ENCODE measurements around the gene OTOGL.

The OTOGL gene

DNA sequence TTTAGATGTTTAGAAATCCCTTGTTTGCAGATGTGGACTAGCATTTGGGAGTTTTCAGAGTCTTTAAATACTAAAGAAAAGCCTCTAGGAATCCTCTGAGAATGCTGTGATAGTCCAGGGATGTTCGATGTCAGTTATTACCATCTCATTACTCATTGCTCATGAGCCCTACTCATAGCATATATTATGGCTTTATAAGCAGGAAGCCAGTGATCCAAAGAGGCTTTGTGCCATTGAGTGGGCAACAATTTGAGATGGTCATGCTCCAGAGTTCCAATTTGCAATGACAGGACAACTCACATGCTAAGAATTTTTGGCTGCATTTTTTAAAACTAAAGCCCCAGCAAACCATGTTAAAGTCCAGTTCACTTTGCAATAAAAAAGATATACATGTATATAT, 163.0 kb downstream of the OTOGL start:
- Histone ChIP-seq H3K27ac (ENCODE audit: low read length) (no peak overlapping the region), H3K9me3 (replicated peaks; ENCODE audit: insufficient read depth, low read length) (no peaks in the 10 kb centered on the region), H3K4me1 (ENCODE audit: low read length) (no peaks in the 10 kb centered on the region), H3K36me3 (replicated peaks; ENCODE audit: insufficient read depth, low read length) (no peaks in the 10 kb centered on the region), H3F3A (ENCODE audit: insufficient read depth, low read length) (no peaks in the 10 kb centered on the region), H3K4me2 (ENCODE audit: low read depth, low read length) (no peak overlapping the region), H3K4me3 (ENCODE audit: low read length) (no peak overlapping the region), H3K9me2 (replicated peaks; ENCODE audit: insufficient read depth, low read length) (no peaks in the 10 kb centered on the region), H4K20me1 (ENCODE audit: insufficient read depth, low read length) (no peaks in the 10 kb centered on the region), H3K27me3 (replicated peaks; ENCODE audit: insufficient read depth, low read length) (no peaks in the 10 kb centered on the region), H3K79me2 (ENCODE audit: low read length) (no peaks in the 10 kb centered on the region), H2AFZ (ENCODE audit: low read length) (no peak overlapping the region), H3K9ac (ENCODE audit: low read length) (no peak overlapping the region)
- TF ChIP-seq CTCF (IDR thresholded peaks at IDR 0.05; ENCODE audit: low read length), result no peak
- TF ChIP-seq EZH2 (optimal IDR thresholded peaks at IDR 0.05; ENCODE audit: low read depth, low read length), result no peak
- no peak for DNase-seq

- Histone ChIP-seq H3K79me2 (ENCODE audit: low read length) (no peaks in the 10 kb centered on the region), H3K9ac (ENCODE audit: low read length) (no peak overlapping the region), H3K4me2 (ENCODE audit: low read depth, low read length) (no peak overlapping the region), H3K9me3 (replicated peaks; ENCODE audit: insufficient read depth, low read length) (no peaks in the 10 kb centered on the region), H3K36me3 (replicated peaks; ENCODE audit: insufficient read depth, low read length) (no peaks in the 10 kb centered on the region), H3K27me3 (replicated peaks; ENCODE audit: insufficient read depth, low read length) (no peaks in the 10 kb centered on the region), H2AFZ (ENCODE audit: low read length) (no peak overlapping the region), H3K9me2 (replicated peaks; ENCODE audit: insufficient read depth, low read length) (no peaks in the 10 kb centered on the region), H4K20me1 (ENCODE audit: insufficient read depth, low read length) (no peaks in the 10 kb centered on the region), H3K27ac (ENCODE audit: low read length) (no peak overlapping the region), H3K4me1 (ENCODE audit: low read length) (no peaks in the 10 kb centered on the region), H3F3A (ENCODE audit: insufficient read depth, low read length) (no peaks in the 10 kb centered on the region), H3K4me3 (ENCODE audit: low read length) (no peak overlapping the region)
- DNase-seq, result no peak
- no peak for TF ChIP-seq EZH2phosphoT487 (IDR thresholded peaks at IDR 0.05; ENCODE audit: low read length)
Observed at GRCh38 chr12:80262771-80263170, 163.4 kb downstream of the OTOGL start.

DNA sequence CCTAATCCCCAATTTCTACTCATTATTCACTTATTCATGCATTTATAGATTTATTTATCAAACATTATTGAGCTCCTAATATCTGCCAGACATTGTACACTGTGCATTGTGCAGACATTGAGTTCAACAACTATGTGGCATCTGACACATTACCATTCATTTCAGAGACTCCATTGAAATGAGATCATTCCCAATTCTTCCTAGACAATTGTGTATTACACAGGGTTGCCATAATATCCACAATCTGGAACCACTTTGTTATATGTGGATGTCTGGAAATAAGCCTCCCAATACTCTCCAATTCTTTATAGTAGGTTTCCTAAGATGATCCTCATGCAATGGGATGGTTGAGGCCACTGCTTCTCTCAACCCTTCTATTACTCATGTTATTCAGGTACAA, 165.0 kb downstream of the OTOGL start:
- Histone ChIP-seq H3F3A (ENCODE audit: insufficient read depth, low read length) (no peaks in the 10 kb centered on the region), H3K9ac (ENCODE audit: low read length) (no peak overlapping the region), H3K9me2 (replicated peaks; ENCODE audit: insufficient read depth, low read length) (no peaks in the 10 kb centered on the region), H3K4me2 (ENCODE audit: low read depth, low read length) (no peak overlapping the region), H3K36me3 (replicated peaks; ENCODE audit: insufficient read depth, low read length) (no peaks in the 10 kb centered on the region), H3K27me3 (replicated peaks; ENCODE audit: insufficient read depth, low read length) (no peaks in the 10 kb centered on the region), H3K79me2 (ENCODE audit: low read length) (no peaks in the 10 kb centered on the region), H4K20me1 (ENCODE audit: insufficient read depth, low read length) (no peaks in the 10 kb centered on the region), H3K27ac (ENCODE audit: low read length) (no peak overlapping the region), H3K4me1 (ENCODE audit: low read length) (no peaks in the 10 kb centered on the region), H3K4me3 (ENCODE audit: low read length) (no peak overlapping the region), H3K9me3 (replicated peaks; ENCODE audit: insufficient read depth, low read length) (no peaks in the 10 kb centered on the region), H2AFZ (ENCODE audit: low read length) (no peak overlapping the region)
- TF ChIP-seq CTCF (IDR thresholded peaks at IDR 0.05; ENCODE audit: low read length) (no peak), EZH2phosphoT487 (IDR thresholded peaks at IDR 0.05; ENCODE audit: low read length) (no peak), EZH2 (optimal IDR thresholded peaks at IDR 0.05; ENCODE audit: low read depth, low read length) (no peak)
- no peak for DNase-seq

DNA sequence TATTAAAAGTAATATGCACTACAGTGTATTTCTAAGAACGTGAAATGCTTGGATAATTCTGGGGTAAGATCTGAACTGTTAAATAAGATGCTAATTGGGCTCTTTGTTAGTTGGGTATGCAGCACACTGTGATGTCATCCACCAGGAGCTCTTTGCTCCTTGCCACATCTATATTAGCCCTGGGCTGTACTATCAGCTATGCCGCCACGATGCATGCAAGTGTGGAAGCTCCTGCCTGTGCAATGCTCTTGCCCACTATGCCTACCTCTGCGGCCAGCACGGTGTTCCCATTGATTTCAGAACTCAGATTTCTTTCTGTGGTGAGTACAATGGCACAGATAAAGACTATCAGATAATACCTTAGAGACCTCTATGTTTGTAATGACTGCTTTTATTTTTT, 165.6 kb downstream of the OTOGL start:
- H3F3A ChIP-seq (ENCODE audit: insufficient read depth, low read length), result no peaks in the 10 kb centered on the region
- H3K9me3 ChIP-seq (replicated peaks; ENCODE audit: insufficient read depth, low read length), result no peaks in the 10 kb centered on the region
- H3K4me2 ChIP-seq (ENCODE audit: low read depth, low read length), result no peak overlapping the region
- no peaks in the 10 kb centered on the region for H3K9me2 ChIP-seq (replicated peaks; ENCODE audit: insufficient read depth, low read length)
- no peaks in the 10 kb centered on the region for H3K36me3 ChIP-seq (replicated peaks; ENCODE audit: insufficient read depth, low read length)
- H3K27ac ChIP-seq (ENCODE audit: low read length), result no peak overlapping the region
- no peaks in the 10 kb centered on the region for H3K79me2 ChIP-seq (ENCODE audit: low read length)
- no peak overlapping the region for H2AFZ ChIP-seq (ENCODE audit: low read length)
- no peak overlapping the region for H3K9ac ChIP-seq (ENCODE audit: low read length)
- no peak for DNase-seq
- H3K4me1 ChIP-seq (ENCODE audit: low read length), result no peaks in the 10 kb centered on the region
- no peaks in the 10 kb centered on the region for H4K20me1 ChIP-seq (ENCODE audit: insufficient read depth, low read length)
- H3K4me3 ChIP-seq (ENCODE audit: low read length), result no peak overlapping the region
- no peak for TF ChIP-seq EZH2 (optimal IDR thresholded peaks at IDR 0.05; ENCODE audit: low read depth, low read length)
- no peak for TF ChIP-seq CTCF (IDR thresholded peaks at IDR 0.05; ENCODE audit: low read length)
- TF ChIP-seq EZH2phosphoT487 (IDR thresholded peaks at IDR 0.05; ENCODE audit: low read length), result no peak
- H3K27me3 ChIP-seq (replicated peaks; ENCODE audit: insufficient read depth, low read length), result no peaks in the 10 kb centered on the region

All from MM.1S (cell line).